PFSK-1 (cell line): ENCODE results near the gene NT5DC1.

ENCODE experiments used
- FOXP2 ChIP-seq: optimal IDR thresholded peaks from 2 replicates; pipeline ENCODE3; 2011; ENCODE audit warnings: borderline replicate concordance, control low read depth, inconsistent platforms; ENCODE audit not compliant: insufficient read depth; ENCODE audit errors: extremely low read length, extremely low read depth
- POLR2AphosphoS5 ChIP-seq: IDR thresholded peaks from 2 replicates; pipeline ENCODE4 v1.6.1; 2012; ENCODE audit warnings: low read depth, mild to moderate bottlenecking, control low read depth, low read length, moderate library complexity
- SIN3A ChIP-seq: IDR thresholded peaks from 2 replicates; pipeline ENCODE4 v1.6.1; 2012; ENCODE audit warnings: mild to moderate bottlenecking, low read length, moderate library complexity, borderline replicate concordance; ENCODE audit not compliant: insufficient read depth
- TAF1 ChIP-seq: IDR thresholded peaks from 2 replicates; pipeline ENCODE4 v1.6.1; 2012; ENCODE audit warnings: low read length, control low read depth, borderline replicate concordance; ENCODE audit not compliant: insufficient read depth
- TF ChIP-seq, protein P1 (sequence below), 2 experiments: IDR thresholded peaks; 2 replicates each; pipeline versions ENCODE4 v1.6.1 to v1.8.0; 2011 to 2012; ENCODE audit warnings: low read depth in 2 of 2, low read length in 2 of 2, control low read depth in 1 of 2, inconsistent platforms in 1 of 2, mild to moderate bottlenecking in 1 of 2, moderate library complexity in 1 of 2; ENCODE audit not compliant: insufficient read depth in 1 of 2

The NT5DC1 gene

DNA sequence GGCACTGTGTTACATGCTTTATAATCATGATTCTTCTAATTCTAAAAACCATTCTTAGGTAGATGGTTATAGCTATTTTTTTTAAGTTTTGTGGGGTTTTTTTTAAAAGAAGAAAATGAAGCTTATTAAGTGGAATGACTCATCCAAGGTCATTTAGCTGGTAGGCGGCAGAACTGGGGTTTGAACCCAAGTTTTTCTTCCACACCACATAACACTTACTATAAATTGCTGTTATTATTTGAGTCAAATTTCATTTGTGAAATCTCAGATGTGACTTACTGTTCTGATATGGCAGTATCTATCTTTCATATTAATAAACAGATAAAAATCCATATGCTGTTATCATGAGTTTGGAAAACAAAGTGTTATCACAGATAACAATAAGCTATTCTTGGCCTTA is 35.7 kb downstream of the NT5DC1 start:
- TF ChIP-seq TAF1 (no peak), FOXP2 (no peak), SIN3A (no peak), POLR2AphosphoS5 (no peak)
- TF ChIP-seq, protein P1, sequence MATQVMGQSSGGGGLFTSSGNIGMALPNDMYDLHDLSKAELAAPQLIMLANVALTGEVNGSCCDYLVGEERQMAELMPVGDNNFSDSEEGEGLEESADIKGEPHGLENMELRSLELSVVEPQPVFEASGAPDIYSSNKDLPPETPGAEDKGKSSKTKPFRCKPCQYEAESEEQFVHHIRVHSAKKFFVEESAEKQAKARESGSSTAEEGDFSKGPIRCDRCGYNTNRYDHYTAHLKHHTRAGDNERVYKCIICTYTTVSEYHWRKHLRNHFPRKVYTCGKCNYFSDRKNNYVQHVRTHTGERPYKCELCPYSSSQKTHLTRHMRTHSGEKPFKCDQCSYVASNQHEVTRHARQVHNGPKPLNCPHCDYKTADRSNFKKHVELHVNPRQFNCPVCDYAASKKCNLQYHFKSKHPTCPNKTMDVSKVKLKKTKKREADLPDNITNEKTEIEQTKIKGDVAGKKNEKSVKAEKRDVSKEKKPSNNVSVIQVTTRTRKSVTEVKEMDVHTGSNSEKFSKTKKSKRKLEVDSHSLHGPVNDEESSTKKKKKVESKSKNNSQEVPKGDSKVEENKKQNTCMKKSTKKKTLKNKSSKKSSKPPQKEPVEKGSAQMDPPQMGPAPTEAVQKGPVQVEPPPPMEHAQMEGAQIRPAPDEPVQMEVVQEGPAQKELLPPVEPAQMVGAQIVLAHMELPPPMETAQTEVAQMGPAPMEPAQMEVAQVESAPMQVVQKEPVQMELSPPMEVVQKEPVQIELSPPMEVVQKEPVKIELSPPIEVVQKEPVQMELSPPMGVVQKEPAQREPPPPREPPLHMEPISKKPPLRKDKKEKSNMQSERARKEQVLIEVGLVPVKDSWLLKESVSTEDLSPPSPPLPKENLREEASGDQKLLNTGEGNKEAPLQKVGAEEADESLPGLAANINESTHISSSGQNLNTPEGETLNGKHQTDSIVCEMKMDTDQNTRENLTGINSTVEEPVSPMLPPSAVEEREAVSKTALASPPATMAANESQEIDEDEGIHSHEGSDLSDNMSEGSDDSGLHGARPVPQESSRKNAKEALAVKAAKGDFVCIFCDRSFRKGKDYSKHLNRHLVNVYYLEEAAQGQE (IDR thresholded peaks at IDR 0.05; ENCODE audit: insufficient read depth in 1 of 2, low read depth in 2 of 2, low read length in 2 of 2) = no peak

DNA sequence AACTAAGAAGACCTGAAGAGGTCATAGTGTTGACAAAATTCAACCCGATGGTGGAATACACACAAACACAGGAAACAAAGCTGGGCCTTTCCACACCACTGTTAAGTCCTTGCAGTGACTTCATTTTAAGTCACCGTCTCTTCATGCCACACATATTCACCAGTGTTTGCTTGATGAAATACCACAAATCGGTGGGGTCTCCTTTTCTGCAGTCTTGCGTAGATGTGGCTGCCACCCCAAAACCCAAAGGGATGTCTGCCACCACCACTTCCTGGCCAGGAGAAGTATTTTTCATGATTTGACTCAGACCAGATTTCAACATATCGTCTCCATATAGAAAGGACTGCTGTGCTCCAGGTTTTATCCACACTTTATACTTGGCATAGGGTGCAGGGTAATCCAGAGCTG is 36.3 kb downstream of the NT5DC1 start:
- TF ChIP-seq TAF1 (no peak), FOXP2 (no peak), SIN3A (no peak), POLR2AphosphoS5 (no peak)
- TF ChIP-seq, protein P1 (IDR thresholded peaks at IDR 0.05; ENCODE audit: insufficient read depth in 1 of 2, low read depth in 2 of 2, low read length in 2 of 2) = no peak

DNA sequence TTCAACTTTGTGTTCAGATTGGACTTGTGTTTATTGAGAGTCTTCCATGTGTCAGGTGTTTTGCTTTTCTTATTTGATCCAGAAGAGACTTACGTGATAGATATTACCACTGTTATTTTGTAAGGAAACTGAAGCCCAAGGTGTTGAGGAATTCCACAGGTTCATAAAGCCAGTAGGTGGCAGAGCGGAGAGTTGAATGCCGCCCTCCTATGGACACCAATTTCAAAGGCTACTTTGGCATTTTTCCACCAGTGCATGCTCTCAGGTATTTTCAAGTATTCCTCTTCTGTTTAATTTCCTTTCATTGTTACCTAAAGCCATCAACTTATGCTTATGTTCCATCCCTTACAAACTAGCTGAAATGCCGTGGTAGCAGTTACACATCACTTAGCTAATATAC is 39.3 kb downstream of the NT5DC1 start:
- TF ChIP-seq TAF1 (no peak), SIN3A (no peak), FOXP2 (no peak), POLR2AphosphoS5 (no peak)
- TF ChIP-seq, protein P1 (IDR thresholded peaks at IDR 0.05; ENCODE audit: insufficient read depth in 1 of 2, low read depth in 2 of 2, low read length in 2 of 2) = no peak

DNA sequence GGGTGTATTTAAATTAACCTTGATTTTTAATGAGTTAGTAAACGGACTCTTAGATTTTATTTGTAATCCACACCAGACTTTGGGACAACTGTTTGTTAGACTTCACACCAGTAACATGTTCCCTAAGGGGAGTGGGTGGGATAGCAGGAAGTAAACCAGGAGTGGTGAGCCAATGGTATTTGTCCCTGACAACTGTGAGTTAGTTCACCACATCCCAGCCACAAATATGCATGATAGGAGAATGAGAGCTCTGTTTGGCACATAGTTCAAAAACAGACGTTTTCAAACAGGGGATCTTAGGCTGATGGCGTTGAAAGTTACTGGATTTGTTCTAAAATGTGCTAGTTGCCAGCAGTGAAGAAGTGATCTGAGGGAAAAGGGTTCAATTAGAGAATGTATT is 44.0 kb downstream of the NT5DC1 start:
- TF ChIP-seq FOXP2 (no peak), POLR2AphosphoS5 (no peak), TAF1 (no peak), SIN3A (no peak)
- TF ChIP-seq, protein P1 (IDR thresholded peaks at IDR 0.05; ENCODE audit: insufficient read depth in 1 of 2, low read depth in 2 of 2, low read length in 2 of 2) = no peak
